PC-3 (cell line): ENCODE results near the gene SNTG2. TPM values are rescaled to one million over a fixed set of nuclear protein-coding genes. Genes with fewer than 3 reads are reported as not detected.

Experiments
- ATAC-seq: fragments of 200-7000 bp; cut with Tn5 transposase; 2 replicates; pipeline ENCODE4 v1.9.1; 2020; ENCODE audit warnings: mild to moderate bottlenecking, moderate library complexity
- BruUV-seq: library from RNA; stranded (reverse); fragments of 400-500 nt; replicated peaks from 2 replicates; lab custom pipeline; 2021; lab: Mats Ljungman, UMichigan
- CTCF ChIA-PET: fragments of 300-600 bp; sonication (Branson Sonifier 250); formaldehyde crosslinking; loops from one replicate; lab custom pipeline; 2022; ENCODE audit warnings: antibody characterized with exemption; lab: Charles Lee
- POLR2A ChIA-PET: fragments of 300-600 bp; sonication (Branson Sonifier 250); formaldehyde crosslinking; loops from one replicate; lab custom pipeline; 2022; ENCODE audit warnings: antibody characterized with exemption; ENCODE audit not compliant: unreplicated experiment; lab: Charles Lee
- DNase-seq: peaks from one replicate; pipeline ENCODE4 v3.0.0-alpha.2; 2015
- H2AFZ ChIP-seq: fragments of 300-600 bp; sonication (generic); 2 replicates; pipeline ENCODE4 v1.6.0; 2016; ENCODE audit warnings: antibody characterized with exemption, low read length
- H3F3A ChIP-seq: fragments of 300-600 bp; sonication (generic); one replicate; pipeline ENCODE4 v1.6.0; 2017; ENCODE audit warnings: antibody characterized with exemption, low read length, control low read depth, mild to moderate bottlenecking; ENCODE audit not compliant: unreplicated experiment
- H3K27ac ChIP-seq: fragments of 300-600 bp; sonication (generic); 2 replicates; pipeline ENCODE4 v1.5.1; 2016; ENCODE audit warnings: mild to moderate bottlenecking, low read length
- H3K27me3 ChIP-seq: fragments of 300-600 bp; sonication (generic); 2 replicates; pipeline ENCODE4 v1.6.1; 2016; ENCODE audit warnings: low read length, mixed read lengths
- H3K36me3 ChIP-seq: fragments of 300-600 bp; sonication (generic); 2 replicates; pipeline ENCODE4 v1.6.1; 2016; ENCODE audit warnings: low read depth, mixed run types, low read length, mixed read lengths
- H3K4me1 ChIP-seq: fragments of 300-600 bp; sonication (generic); 2 replicates; pipeline ENCODE4 v1.5.1; 2016; ENCODE audit warnings: low read length; ENCODE audit not compliant: insufficient read depth
- H3K4me2 ChIP-seq: fragments of 300-600 bp; sonication (generic); 2 replicates; pipeline ENCODE4 v1.6.0; 2016; ENCODE audit warnings: low read length
- H3K4me3 ChIP-seq: fragments of 300-600 bp; sonication (generic); 2 replicates; pipeline ENCODE4 v1.5.1; 2016; ENCODE audit warnings: mild to moderate bottlenecking, low read length, mixed read lengths
- H3K79me2 ChIP-seq: fragments of 300-600 bp; sonication (generic); 2 replicates; pipeline ENCODE4 v1.6.1; 2017; ENCODE audit warnings: low read length, mixed read lengths
- H3K9ac ChIP-seq: fragments of 300-600 bp; sonication (generic); 2 replicates; pipeline ENCODE4 v1.6.0; 2016; ENCODE audit warnings: mild to moderate bottlenecking, low read length
- H3K9me2 ChIP-seq: fragments of 300-600 bp; sonication (generic); replicated peaks from 2 replicates; pipeline ENCODE4 v1.6.1; 2016; ENCODE audit warnings: mixed run types, low read length, mixed read lengths
- H3K9me3 ChIP-seq: fragments of 300-600 bp; sonication (generic); 2 replicates; pipeline ENCODE4 v1.6.1; 2016; ENCODE audit warnings: low read length, mixed read lengths
- H4K20me1 ChIP-seq: fragments of 300-600 bp; sonication (generic); 2 replicates; pipeline ENCODE4 v1.6.1; 2016; ENCODE audit warnings: low read length, mixed read lengths
- EZH2 ChIP-seq: fragments of 300-600 bp; sonication (generic); IDR thresholded peaks from one replicate; pipeline ENCODE4 v1.6.1; 2017; ENCODE audit warnings: antibody characterized with exemption, mild to moderate bottlenecking, low read length; ENCODE audit not compliant: unreplicated experiment
- EZH2phosphoT487 ChIP-seq: fragments of 300-600 bp; sonication (generic); IDR thresholded peaks from 2 replicates; pipeline ENCODE4 v1.6.1; 2018; ENCODE audit warnings: mild to moderate bottlenecking, antibody characterized with exemption, low read length, borderline replicate concordance
- intact Hi-C: fragments of 100-400 bp; cut with micrococcal nuclease; formaldehyde crosslinking; loops from 2 replicates; pipeline ENCODE4 v1.9.0; 2023
- total RNA-seq: library from RNA; depleted of rRNA; stranded (reverse); fragments of >200 nt; gene quantifications from 2 replicates; pipeline ENCODE4 v1.2.3, GENCODE V29; 2014
- TF ChIP-seq, protein P1 (sequence below): fragments of 300-600 bp; sonication (generic); conservative IDR thresholded peaks from 2 replicates; pipeline ENCODE4 v1.5.1; 2017; ENCODE audit warnings: antibody characterized with exemption, low read depth, mild to moderate bottlenecking, low read length

The SNTG2 gene
- total RNA-seq, 1 experiment from 2014 or later, result not detected

DNA sequence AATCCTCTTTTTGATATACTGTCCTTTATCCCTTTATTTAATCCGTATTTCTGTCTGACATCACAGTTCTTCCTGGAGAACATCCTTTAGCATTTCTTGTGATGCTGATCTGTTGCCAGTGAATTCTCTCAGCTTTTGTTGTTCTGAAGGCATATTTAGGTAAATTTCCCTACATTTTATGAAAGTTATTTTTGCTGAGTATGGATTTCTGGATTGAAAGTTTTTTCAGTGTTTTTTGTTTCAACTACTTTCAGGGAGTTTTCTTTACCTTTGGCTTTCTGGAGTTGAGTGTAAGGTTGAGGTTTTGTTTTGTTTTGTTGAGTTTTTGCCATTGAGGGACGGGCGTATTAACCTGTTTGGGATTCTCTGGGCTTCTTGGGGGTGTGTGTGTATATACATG, 22.5 kb downstream of the SNTG2 start:
- TF ChIP-seq EZH2phosphoT487 (no peak), EZH2 (no peak)
- TF ChIP-seq, protein P1, sequence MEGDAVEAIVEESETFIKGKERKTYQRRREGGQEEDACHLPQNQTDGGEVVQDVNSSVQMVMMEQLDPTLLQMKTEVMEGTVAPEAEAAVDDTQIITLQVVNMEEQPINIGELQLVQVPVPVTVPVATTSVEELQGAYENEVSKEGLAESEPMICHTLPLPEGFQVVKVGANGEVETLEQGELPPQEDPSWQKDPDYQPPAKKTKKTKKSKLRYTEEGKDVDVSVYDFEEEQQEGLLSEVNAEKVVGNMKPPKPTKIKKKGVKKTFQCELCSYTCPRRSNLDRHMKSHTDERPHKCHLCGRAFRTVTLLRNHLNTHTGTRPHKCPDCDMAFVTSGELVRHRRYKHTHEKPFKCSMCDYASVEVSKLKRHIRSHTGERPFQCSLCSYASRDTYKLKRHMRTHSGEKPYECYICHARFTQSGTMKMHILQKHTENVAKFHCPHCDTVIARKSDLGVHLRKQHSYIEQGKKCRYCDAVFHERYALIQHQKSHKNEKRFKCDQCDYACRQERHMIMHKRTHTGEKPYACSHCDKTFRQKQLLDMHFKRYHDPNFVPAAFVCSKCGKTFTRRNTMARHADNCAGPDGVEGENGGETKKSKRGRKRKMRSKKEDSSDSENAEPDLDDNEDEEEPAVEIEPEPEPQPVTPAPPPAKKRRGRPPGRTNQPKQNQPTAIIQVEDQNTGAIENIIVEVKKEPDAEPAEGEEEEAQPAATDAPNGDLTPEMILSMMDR, result no peak
- intact Hi-C loops, result no loop called here
- H4K20me1 ChIP-seq, result no peaks in the 10 kb centered on the region
- ATAC-seq (no peak), DNase-seq (no peak)
- H3K9me3 ChIP-seq, result no peaks in the 10 kb centered on the region
- H3F3A ChIP-seq, result no peaks in the 10 kb centered on the region
- ChIA-PET POLR2A (no interaction called here), CTCF (no interaction called here)
- no TSS peak for BruUV-seq
- no peaks in the 10 kb centered on the region for H3K79me2 ChIP-seq
- peaks cover 32% of the 10 kb centered on the region for H3K27me3 ChIP-seq
- no peaks in the 10 kb centered on the region for H3K9me2 ChIP-seq
- no peak overlapping the region for H3K4me3 ChIP-seq
- no peak overlapping the region for H3K4me2 ChIP-seq
- no peak overlapping the region for H2AFZ ChIP-seq
- H3K27ac ChIP-seq, result no peak overlapping the region
- H3K36me3 ChIP-seq, result no peaks in the 10 kb centered on the region
- H3K4me1 ChIP-seq, result no peaks in the 10 kb centered on the region
- H3K9ac ChIP-seq, result no peak overlapping the region

DNA sequence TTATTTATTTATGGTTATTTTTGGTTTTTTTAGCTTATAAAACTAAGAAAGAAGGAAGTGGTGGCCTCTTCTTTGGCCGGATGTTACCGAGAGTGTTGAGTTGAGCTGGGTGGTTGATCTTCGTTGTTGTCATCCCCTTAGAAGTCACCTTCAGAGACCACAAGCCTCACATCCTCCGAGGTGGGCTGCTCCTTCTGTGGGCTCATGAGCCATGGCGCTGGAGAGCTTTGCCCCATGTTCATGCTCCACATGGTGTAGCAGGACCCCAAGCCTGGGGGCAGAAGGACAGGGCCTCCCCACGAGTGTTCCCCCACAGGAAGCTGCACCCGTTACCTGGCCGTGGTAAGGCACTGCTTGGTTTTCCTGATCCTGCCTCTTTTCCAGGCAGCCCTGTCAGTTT, 23.4 kb downstream of the SNTG2 start:
- BruUV-seq, result no TSS peak
- H3K4me1 ChIP-seq, result no peaks in the 10 kb centered on the region
- H3K9ac ChIP-seq, result no peak overlapping the region
- H3K79me2 ChIP-seq, result no peaks in the 10 kb centered on the region
- ATAC-seq (no peak), DNase-seq (no peak)
- ChIA-PET POLR2A (no interaction called here), CTCF (no interaction called here)
- H3K36me3 ChIP-seq, result no peaks in the 10 kb centered on the region
- no peaks in the 10 kb centered on the region for H3K9me3 ChIP-seq
- intact Hi-C loops, result no loop called here
- H4K20me1 ChIP-seq, result no peaks in the 10 kb centered on the region
- no peak overlapping the region for H3K4me3 ChIP-seq
- H2AFZ ChIP-seq, result no peak overlapping the region
- H3K27ac ChIP-seq, result no peak overlapping the region
- H3K4me2 ChIP-seq, result no peak overlapping the region
- TF ChIP-seq, protein P1, result no peak
- TF ChIP-seq EZH2phosphoT487 (no peak), EZH2 (no peak)
- H3F3A ChIP-seq, result no peaks in the 10 kb centered on the region
- peaks cover 40% of the 10 kb centered on the region for H3K27me3 ChIP-seq
- H3K9me2 ChIP-seq, result no peaks in the 10 kb centered on the region

DNA sequence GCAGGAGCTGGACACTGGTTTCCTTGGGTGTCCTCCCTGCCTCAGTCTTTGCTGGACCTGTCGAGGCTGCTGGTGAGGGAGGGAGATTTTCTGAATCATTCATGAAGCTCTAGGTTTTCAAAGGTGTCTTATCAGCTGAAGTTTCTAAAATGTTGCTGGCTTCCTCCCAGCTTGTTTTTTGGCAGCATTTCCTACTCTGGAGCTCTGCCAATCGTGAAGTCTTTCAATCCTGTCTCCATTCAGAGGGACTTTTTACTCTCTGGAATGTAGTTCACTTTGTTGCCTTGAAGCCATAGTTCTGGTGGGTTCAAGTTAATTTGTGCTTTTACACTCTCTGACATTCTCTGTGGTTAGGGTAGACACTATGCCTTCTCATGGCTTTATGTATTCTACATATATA, 23.9 kb downstream of the SNTG2 start:
- TF ChIP-seq, protein P1, result no peak
- TF ChIP-seq EZH2 (no peak), EZH2phosphoT487 (no peak)
- CTCF ChIA-PET, result no interaction called here
- no peaks in the 10 kb centered on the region for H3K4me1 ChIP-seq
- POLR2A ChIA-PET, result no interaction called here
- no peaks in the 10 kb centered on the region for H4K20me1 ChIP-seq
- no peaks in the 10 kb centered on the region for H3K36me3 ChIP-seq
- H3K27me3 ChIP-seq, result peaks cover 44% of the 10 kb centered on the region
- no peaks in the 10 kb centered on the region for H3K9me2 ChIP-seq
- no peaks in the 10 kb centered on the region for H3K9me3 ChIP-seq
- DNase-seq (no peak), ATAC-seq (no peak)
- H2AFZ ChIP-seq, result no peak overlapping the region
- H3K4me3 ChIP-seq, result no peak overlapping the region
- H3F3A ChIP-seq, result no peaks in the 10 kb centered on the region
- H3K27ac ChIP-seq, result no peak overlapping the region
- no peak overlapping the region for H3K9ac ChIP-seq
- no peak overlapping the region for H3K4me2 ChIP-seq
- H3K79me2 ChIP-seq, result no peaks in the 10 kb centered on the region
- no TSS peak for BruUV-seq
- intact Hi-C loops, result no loop called here
